Subcutaneous adipose tissue (tissue), 4 donors: ENCODE data around the gene CRYGB. TPM values are rescaled to one million over a fixed set of nuclear protein-coding genes. Genes with fewer than 3 reads are reported as not detected.

Source experiments
- CTCF ChIP-seq: fragments of 450-650 bp; IDR thresholded peaks from one replicate; pipeline ENCODE4 v1.5.1; 2016; ENCODE audit warnings: low read depth, mild to moderate bottlenecking, control low read depth, antibody characterized with exemption, moderate library complexity
- total RNA-seq, 4 donors: library from RNA; depleted of rRNA; stranded (reverse); fragments of >200 nt; gene quantifications; one replicate each; pipeline ENCODE4 v1.1.0, GENCODE V29; 2016

The CRYGB gene
- total RNA-seq, 4 donors from 2014 or later, result not detected

GRCh38 chr2:208183972-208184705, 38.2 kb upstream of the CRYGB start:
- no peak for TF ChIP-seq CTCF

GRCh38 chr2:208183526-208183925, 37.6 kb upstream of the CRYGB start:
- no peak for TF ChIP-seq CTCF

GRCh38 chr2:208182835-208183234, 36.9 kb upstream of the CRYGB start:
- no peak for TF ChIP-seq CTCF

GRCh38 chr2:208179028-208179609, 33.2 kb upstream of the CRYGB start:
- TF ChIP-seq CTCF, result no peak

GRCh38 chr2:208175840-208176153, 29.8 kb upstream of the CRYGB start:
- TF ChIP-seq CTCF, result no peak

- no peak for TF ChIP-seq CTCF
These were observed 29.3 kb upstream of the CRYGB start for GRCh38 chr2:208175069-208175839.

GRCh38 chr2:208174144-208174543, 28.2 kb upstream of the CRYGB start:
- TF ChIP-seq CTCF, result no peak
